Fibroblast of skin of scalp (primary cell): ENCODE results near the gene PACS2. TPM values are rescaled to one million over a fixed set of nuclear protein-coding genes. Genes with fewer than 3 reads are reported as not detected.
"Not testable (repeated sequence)": the region's sequence is repeated elsewhere in the genome, so short reads cannot be mapped to it uniquely, and the experiment has no call there.

Experiments
- DNase-seq: peaks from one replicate; pipeline ENCODE4 v3.0.0-alpha.2; 2013
- polyA plus RNA-seq, 2 experiments: library from polyadenylated mRNA; unstranded; fragments of 120-200 nt; gene quantifications; one replicate each; pipeline ENCODE4 v1.2.1, GENCODE V29; 2013; ENCODE audit not compliant: insufficient read length in 2 of 2

PACS2 gene
- polyA plus RNA-seq (2013, experiment 1 of 2; ENCODE audit: insufficient read length) = 51.7 TPM
- 50.8 TPM for polyA plus RNA-seq (2013, experiment 2 of 2; ENCODE audit: insufficient read length)

DNA sequence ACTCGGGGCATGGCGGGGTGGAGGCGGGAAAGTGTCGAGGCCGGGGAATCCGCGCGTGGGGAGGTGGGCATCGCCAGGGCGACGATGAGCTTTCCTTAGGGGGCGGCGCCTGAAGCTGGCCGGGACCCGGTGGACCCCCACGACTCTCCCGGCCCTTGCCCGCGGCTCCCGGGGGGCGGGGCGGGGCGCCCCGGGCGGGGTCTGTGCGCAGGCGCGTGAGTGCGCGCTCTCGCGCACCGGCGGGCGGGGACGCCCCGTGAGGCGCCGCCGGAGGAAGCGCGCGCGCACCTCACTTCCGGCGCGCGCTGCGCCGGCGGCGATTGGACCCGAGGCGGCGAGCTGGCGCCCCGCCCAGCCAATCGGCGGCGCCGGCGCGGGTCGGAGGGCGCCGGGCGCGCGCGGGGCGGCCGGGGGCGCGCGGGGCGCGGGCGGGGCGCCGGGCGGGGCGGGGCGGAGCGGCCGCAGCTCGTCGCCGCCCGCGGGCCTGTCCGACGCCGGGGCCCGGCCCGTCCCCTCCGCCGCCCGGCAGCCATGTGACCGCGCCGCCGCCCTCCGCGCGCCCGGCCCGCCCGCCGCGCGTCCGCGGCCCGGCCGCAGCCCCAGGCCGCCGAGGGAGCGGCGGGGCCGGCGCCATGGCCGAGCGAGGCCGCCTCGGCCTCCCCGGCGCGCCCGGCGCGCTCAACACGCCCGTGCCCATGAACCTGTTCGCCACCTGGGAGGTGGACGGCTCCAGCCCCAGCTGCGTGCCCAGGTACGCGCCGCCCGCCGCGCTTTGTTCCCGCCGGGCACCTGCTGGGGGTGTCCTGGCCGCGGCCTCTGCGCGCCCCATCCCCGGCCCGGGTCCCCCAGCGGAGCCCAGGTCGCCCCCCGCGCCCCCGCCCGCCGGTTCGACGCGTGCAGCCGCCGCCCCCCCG is at the start of gene PACS2:
TSS of gene PACS2 (plus strand) at position 462 of the 914 bp plus-strand sequence. CDS start at position 633, 171 bp downstream.
- peak; percentile 92 for DNase-seq

DNA sequence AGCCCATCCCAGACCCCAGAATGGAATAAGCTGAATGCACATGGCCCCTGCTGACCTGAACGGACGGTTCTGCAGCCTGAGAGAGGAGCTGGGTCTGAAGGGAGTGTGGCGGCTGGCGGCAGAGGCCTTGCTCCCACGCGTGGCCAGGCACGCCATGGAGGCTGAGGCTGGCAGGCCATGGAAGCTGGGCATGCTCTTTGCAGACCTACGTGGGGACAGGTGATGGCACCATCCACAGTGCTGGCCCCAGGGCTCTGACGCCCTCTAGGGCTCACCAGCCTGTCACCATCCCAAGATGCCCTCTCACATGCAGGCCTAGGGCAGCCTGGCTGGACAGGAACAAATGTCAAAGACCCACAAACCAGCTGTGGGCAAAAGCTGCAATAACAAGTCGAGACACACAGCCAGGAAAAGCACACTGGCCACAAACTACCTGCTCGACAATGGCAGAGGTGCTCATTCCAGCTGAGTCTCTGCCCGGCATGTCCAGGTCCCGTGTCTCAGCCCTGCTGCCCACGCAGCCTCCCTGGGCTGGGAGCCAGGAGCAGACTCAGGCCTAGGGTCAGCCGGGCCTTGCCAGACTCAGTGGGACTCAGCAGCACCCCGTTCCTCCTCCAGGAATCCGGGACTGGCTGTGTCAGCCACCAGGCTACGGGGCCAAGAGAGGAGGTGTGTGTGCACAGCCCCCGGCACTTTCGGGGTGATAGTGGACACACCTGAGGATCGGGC is 46.6 kb upstream of the PACS2 start:
- no peak for DNase-seq

DNA sequence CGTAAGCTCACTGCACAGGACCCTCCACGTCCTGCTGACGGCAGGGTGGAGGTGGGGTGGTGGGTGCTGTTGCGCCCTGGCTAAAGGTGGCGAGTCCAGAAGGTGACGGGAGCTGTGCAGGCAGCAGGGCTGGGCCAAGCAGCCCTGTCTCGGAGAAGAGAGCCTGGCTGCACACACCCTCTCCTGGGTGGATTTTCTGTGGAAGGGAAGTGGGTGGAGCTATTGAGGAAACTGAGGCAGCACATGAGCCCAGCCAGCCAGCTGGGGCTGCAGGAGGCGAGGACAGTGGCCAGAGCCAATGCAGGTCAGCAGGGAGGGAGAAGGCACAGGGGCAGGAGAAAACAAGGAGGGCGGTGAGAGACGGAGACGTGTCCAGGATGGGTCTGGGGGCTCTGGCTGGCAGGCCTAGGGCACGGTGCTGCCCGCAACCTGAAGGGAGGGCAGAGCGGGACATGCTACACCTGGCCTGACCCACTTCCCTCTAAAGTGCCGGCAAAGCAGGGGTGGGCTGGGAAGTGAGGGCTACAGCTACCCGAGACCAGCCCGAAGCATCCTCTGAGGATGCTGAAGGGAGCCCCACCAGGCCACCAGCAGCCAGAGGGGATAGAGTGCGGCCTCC is 45.7 kb upstream of the PACS2 start:
- DNase-seq = no peak

DNA sequence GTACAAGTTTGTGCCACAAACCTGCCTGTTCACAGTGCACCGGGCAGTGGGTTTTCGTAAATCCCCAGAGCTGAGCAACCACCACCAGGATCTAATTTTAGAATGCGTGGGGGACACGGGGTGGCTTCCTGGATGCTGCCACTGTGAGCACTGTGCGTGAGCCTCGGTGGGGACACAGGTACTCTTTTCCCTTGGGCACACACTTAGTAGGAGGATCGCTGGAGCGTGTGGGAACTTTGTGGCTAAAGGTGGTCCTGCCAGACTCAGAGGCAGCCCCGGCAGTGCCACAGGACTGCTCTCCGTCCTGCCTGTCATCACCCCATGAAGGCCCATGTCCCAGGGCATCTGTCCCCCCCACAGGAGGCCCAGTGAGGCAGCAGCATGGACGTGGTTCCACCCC is 45.1 kb upstream of the PACS2 start:
- no peak for DNase-seq

DNA sequence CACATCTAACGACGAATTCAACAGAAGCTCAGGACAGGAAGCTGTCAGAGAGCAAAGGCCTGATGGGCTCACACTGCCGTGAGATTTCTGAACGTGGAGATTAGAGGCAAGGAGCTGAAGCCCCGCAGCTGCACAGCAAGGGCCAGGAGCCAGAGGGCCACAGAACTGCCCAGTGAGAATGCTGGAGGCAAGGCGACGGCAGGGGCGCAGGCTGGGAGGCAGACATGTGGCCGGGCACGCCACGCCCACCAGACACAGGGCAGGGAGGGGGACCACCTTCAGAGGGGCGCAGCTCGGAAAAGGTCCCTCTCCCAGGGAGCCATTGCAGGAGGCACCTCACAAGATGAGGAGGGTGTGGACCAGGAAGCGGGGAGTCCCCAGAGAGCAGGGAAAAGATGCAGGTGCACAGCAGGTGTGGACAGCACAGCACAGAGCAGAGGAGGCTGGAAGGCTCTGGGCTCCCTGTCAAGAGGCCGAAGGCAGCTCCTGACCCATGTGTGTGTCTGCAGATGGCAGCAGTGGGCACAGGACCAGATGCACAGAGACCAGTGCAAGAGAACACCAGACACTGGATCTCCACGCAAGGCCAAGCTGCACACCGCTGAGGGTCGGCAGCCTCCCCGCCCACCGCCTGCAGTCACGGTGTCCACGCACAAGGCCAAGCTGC is 43.2 kb upstream of the PACS2 start:
- no peak for DNase-seq

GRCh38 chr14:105272623-105273022 is 41.9 kb upstream of the PACS2 start:
- no peak for DNase-seq

DNA sequence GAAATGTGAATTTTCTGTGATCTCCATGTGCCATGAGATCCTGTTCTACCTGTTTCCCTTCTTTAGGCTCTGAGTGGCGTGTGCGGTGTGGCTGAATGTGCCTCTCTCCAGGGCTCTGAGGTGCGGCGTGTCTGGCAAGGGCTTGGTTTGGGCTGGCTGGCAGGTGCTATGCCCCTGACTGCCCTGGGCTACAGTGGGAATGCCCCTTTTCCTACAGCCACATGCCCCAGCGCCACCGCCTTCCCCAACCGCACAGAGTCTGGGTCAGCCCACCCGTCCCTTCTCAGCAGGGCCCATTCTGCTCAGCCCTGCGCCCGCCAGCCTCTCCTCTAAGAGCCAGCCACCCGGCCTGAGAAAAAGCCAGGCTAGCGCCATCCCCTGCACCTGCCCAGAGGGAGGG is 41.5 kb upstream of the PACS2 start:
- no peak for DNase-seq

GRCh38 chr14:105274637-105275036 is 39.9 kb upstream of the PACS2 start:
- DNase-seq = no peak

DNA sequence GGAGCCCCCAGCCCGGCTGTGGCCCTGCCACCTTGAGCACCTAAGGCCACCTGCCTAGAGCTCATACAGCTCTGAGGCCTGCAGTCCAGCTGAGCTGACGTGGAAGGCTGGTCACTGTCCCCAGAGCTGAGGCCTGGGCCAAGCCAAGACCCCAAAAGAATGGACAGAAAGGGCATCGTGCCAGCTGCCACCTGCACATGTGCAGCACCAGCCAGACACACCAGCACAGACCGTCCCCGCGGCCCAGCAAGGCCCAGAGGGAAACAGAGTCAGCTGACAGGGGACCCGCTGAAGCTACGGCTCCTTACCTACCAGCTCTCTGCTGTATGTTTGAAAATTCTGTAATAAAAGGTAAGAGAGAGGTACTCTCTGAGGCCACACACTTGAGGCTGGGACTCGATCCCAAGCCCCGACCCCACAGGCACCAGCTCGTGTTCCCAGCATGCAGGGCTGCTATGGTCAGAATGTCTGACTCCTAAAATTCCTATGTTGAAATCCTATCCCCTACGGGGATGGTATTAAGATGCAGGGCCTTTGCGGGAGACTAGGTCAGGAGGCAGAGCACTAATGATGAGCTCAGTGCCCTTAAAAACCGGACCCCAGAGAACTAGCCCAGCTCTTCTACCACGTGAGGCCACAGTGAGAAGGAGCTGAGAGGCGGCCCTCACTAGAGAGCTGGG is 39.1 kb upstream of the PACS2 start:
- DNase-seq = peak; percentile 83

GRCh38 chr14:105277448-105277847 is 37.1 kb upstream of the PACS2 start:
- not testable (repeated sequence) for DNase-seq

DNA sequence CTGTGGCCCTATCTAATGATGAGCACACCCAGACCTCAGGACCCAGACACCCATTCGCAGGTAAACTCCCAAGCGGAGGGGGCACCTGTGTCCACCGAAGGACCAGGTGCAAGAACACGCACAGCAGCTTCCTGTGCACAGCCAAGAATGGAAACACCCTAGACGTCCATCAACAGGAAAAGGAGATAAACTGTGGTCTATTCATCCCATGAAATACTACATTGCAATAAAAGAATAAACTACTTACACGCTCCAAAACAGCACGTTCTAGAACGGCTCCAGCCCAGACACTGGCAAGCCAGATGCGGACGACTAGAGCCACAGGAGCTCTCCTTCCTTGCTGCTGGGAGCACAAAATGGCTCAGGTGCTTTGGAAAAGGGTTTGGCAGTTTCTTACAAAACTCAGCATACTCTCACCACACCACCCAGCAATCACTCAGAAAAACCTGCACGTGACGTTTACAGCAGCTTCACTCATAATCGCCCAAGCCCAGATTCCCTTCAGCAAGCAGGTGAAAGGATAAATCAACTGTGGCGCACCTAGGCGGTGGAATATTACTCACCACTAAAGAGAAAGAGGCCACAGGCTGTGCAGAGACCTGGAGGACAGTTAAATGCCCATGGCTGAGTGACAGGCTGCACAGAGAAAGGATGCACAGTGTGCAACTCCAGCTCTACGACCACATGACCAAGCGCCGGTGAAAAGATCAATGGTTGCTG is 34.7 kb upstream of the PACS2 start:
- DNase-seq = no peak

- no peak for DNase-seq
These were observed 34.0 kb upstream of the PACS2 start for GRCh38 chr14:105280525-105280924.

DNA sequence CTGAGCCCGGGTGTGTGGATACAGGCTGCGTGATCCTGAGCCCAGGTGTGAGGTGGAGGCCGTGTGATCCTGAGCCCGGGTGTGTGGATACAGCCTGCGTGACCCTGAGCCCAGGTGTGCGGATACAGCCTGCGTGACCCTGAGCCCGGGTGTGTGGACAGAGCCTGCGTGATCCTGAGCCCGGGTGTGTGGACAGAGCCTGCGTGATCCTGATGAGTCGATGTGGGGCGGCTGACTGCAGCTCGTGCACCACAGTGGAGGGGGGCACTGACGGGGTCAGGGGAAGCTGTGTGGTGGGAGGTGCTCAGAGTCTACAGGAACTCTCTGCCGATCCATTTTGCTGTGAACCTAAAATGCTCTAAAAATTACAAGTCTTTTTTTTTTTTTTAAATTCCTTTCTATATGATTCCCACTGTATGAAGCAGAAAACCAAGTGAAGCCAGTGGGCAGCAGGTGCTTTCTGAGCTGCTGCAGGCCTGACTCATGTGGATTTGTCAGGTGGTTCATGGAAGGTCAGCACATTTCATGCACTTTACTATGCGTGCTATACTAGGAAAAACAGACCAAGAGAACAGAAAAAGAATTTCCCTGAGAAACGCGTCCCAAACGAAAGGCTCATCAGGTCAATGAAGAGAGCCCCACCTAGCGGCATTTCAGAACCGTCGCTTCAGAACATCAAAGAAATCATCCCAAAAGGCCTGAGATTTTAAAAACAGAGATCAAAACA is 33.0 kb upstream of the PACS2 start:
- peak; percentile 64 for DNase-seq

GRCh38 chr14:105282098-105282725 is 32.3 kb upstream of the PACS2 start:
- no peak for DNase-seq

- DNase-seq = no peak
These were observed 31.5 kb upstream of the PACS2 start for GRCh38 chr14:105283028-105283427.

DNA sequence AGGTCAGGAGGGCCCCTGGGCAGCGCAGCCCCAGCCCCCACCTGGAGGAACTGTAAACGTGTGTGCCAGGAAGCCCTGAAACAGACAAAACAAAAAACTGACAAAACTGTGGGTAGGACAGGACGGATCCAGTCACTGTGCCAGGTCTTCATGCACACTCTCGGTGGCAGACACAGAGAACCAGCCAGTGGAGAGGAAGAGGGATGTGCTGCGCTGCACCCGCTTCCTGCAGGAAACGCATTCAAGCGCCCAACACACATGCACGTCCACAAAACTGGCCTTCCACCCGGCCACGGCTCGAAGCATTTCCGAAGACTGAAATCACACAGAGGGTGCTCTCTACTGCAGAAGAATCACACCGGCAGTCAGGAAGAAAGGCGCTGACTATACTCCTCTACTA is 30.6 kb upstream of the PACS2 start:
- no peak for DNase-seq

GRCh38 chr14:105285174-105285573 is 29.4 kb upstream of the PACS2 start:
- no peak for DNase-seq

GRCh38 chr14:105286759-105287144 is 27.8 kb upstream of the PACS2 start:
- no peak for DNase-seq

- no peak for DNase-seq
These were observed 27.1 kb upstream of the PACS2 start for GRCh38 chr14:105287249-105288102.
